Stimulated activated CD8-positive, alpha-beta memory T cell treated with anti-CD3 and anti-CD28 coated beads, Interleukin-12 subunit alpha, Interleukin-12 subunit beta, amount 100 ng/mL, for 4 hours (primary cell): ENCODE results near the gene VCL.
"Not testable (repeated sequence)": the region's sequence is repeated elsewhere in the genome, so short reads cannot be mapped to it uniquely, and the experiment has no call there.

Experiments
- DNase-seq: peaks from one replicate; pipeline ENCODE4 v3.0.0-alpha.2; 2020; ENCODE audit warnings: low read depth

VCL gene

GRCh38 chr10:73971636-73972354 lies 26.1 kb upstream of the VCL start:
- no peak for DNase-seq

GRCh38 chr10:73973427-73973826 lies 24.5 kb upstream of the VCL start:
- no peak for DNase-seq

GRCh38 chr10:73974309-73974946 lies 23.5 kb upstream of the VCL start:
- no peak for DNase-seq

GRCh38 chr10:73975388-73975787 lies 22.5 kb upstream of the VCL start:
- DNase-seq = no peak

GRCh38 chr10:73979141-73979808 lies 18.6 kb upstream of the VCL start:
- DNase-seq = no peak

GRCh38 chr10:73979809-73980433 lies 18.0 kb upstream of the VCL start:
- DNase-seq = no peak

- no peak for DNase-seq
Observed at GRCh38 chr10:73981812-73982211, 16.1 kb upstream of the VCL start.

GRCh38 chr10:73983096-73984047 lies 14.5 kb upstream of the VCL start:
- DNase-seq = no peak

GRCh38 chr10:73989594-73990150 lies 8.2 kb upstream of the VCL start:
- DNase-seq = no peak

- DNase-seq = no peak
Observed at GRCh38 chr10:73991203-73991883, 6.6 kb upstream of the VCL start.

GRCh38 chr10:73991884-73992245 lies 6.1 kb upstream of the VCL start:
- peak; percentile 51 for DNase-seq

- DNase-seq = no peak
Observed at GRCh38 chr10:73992899-73993788, 4.8 kb upstream of the VCL start.

- DNase-seq = no peak
Observed at GRCh38 chr10:73995035-73995358, 2.9 kb upstream of the VCL start.

- no peak for DNase-seq
Observed at GRCh38 chr10:73997461-73997786, 492 bp upstream of the VCL start.

- DNase-seq = peak; percentile 2
Observed at GRCh38 chr10:73998623-73998928, 660 bp downstream of the VCL start.

GRCh38 chr10:73998929-73999691 lies 1.2 kb downstream of the VCL start:
- no peak for DNase-seq

- DNase-seq = no peak
Observed at GRCh38 chr10:73999703-74000102, 1.8 kb downstream of the VCL start.

GRCh38 chr10:74000244-74000643 lies 2.3 kb downstream of the VCL start:
- DNase-seq = not testable (repeated sequence)

GRCh38 chr10:74000892-74001669 lies 3.2 kb downstream of the VCL start:
- DNase-seq = no peak
